K562 (cell line): Measurements from ENCODE around the gene RRAS. TPM values are rescaled to one million over a fixed set of nuclear protein-coding genes. Genes with fewer than 3 reads are reported as not detected.

Source experiments
- BHLHE40 ChIP-seq: IDR thresholded peaks from 2 replicates; pipeline ENCODE4 v1.6.1; 2011; ENCODE audit warnings: low read length, improper control_type of control experiment
- CHD2 ChIP-seq: IDR thresholded peaks from 2 replicates; pipeline ENCODE4 v1.6.1; 2011; ENCODE audit warnings: low read depth, low read length
- CHD4 ChIP-seq: fragments of 200-600 bp; sonication (generic); IDR thresholded peaks from 3 replicates; pipeline ENCODE4 v1.6.1; 2012; ENCODE audit warnings: low read depth, mild to moderate bottlenecking, mixed read lengths, low read length, inconsistent platforms; ENCODE audit not compliant: insufficient read depth, insufficient replicate concordance, poor library complexity, severe bottlenecking
- ELF2 ChIP-seq: fragments of 250-450 bp; sonication (Bioruptor Pico); IDR thresholded peaks from 2 replicates; pipeline ENCODE4 v1.5.0; 2021; ENCODE audit warnings: mild to moderate bottlenecking
- FOXP1 ChIP-seq: sonication (generic); formaldehyde crosslinking; IDR thresholded peaks from 2 replicates; pipeline ENCODE4 v1.8.0; 2022; ENCODE audit warnings: mild to moderate bottlenecking, missing genetic modification reagents
- FUS ChIP-seq: fragments of 200-400 bp; formaldehyde crosslinking; optimal IDR thresholded peaks from 2 replicates; pipeline ENCODE3; 2017; ENCODE audit warnings: low read depth, low read length
- KLF16 ChIP-seq: IDR thresholded peaks from 2 replicates; pipeline ENCODE4 v1.6.1; 2016; ENCODE audit warnings: antibody characterized with exemption
- POLR2H ChIP-seq: IDR thresholded peaks from 2 replicates; pipeline ENCODE4 v1.6.1; 2016; ENCODE audit warnings: missing genetic modification characterization, low read depth, mild to moderate bottlenecking, control low read depth, missing compliant biosample characterization, moderate library complexity
- TFAM ChIP-seq: fragments of 250-450 bp; sonication (Bioruptor Pico); conservative IDR thresholded peaks from 2 replicates; pipeline ENCODE4 v1.5.0; 2021; ENCODE audit warnings: mild to moderate bottlenecking, moderate library complexity
- ZBTB1 ChIP-seq: sonication (generic); formaldehyde crosslinking; IDR thresholded peaks from 2 replicates; pipeline ENCODE4 v1.8.1; 2023; ENCODE audit warnings: missing genetic modification reagents, low read depth, mild to moderate bottlenecking, borderline replicate concordance
- ZFP30 ChIP-seq: fragments of 250-450 bp; sonication (Bioruptor Pico); IDR thresholded peaks from 2 replicates; pipeline ENCODE4 v1.8.0; 2022; ENCODE audit warnings: moderate library complexity, mild to moderate bottlenecking, inconsistent platforms, borderline replicate concordance
- ZNF133 ChIP-seq: fragments of 250-450 bp; sonication (Bioruptor Pico); IDR thresholded peaks from 2 replicates; pipeline ENCODE4 v1.4.0; 2020; ENCODE audit warnings: mild to moderate bottlenecking
- ZNF174 ChIP-seq: fragments of 250-450 bp; sonication (Bioruptor Pico); IDR thresholded peaks from 2 replicates; pipeline ENCODE4 v1.4.0; 2020; ENCODE audit warnings: mild to moderate bottlenecking
- ZNF274 ChIP-seq: IDR thresholded peaks from 2 replicates; pipeline ENCODE4 v1.6.1; 2011; ENCODE audit warnings: low read depth, mild to moderate bottlenecking, low read length, moderate library complexity, borderline replicate concordance
- polyA plus RNA-seq, 8 experiments: library from polyadenylated mRNA; depleted of rRNA in 4 of 8; stranded (reverse) in 5 of 8; unstranded in 3 of 8; fragments of >200 nt; fragmentation: Nextera tagmentation in 2 of 8; fragmentation: Illumina TruSeq in 1 of 8; extraction: Ambion mirVana in 2 of 8; extraction: Trizol in 1 of 8; gene quantifications; 2 replicates each; pipeline versions ENCODE4 v1.2.1 to v1.2.3, GENCODE V29; 2011 to 2014; ENCODE audit warnings: inconsistent platforms in 1 of 8, missing spikeins in 1 of 8
- total RNA-seq, 7 experiments: library from RNA; depleted of rRNA in 6 of 7; stranded (reverse); fragments of >200 nt in 6 of 7; fragmentation: Illumina TruSeq in 2 of 7; extraction: Trizol in 2 of 7; gene quantifications; 2 replicates each; pipeline versions ENCODE4 v1.2.1 to v1.2.3, GENCODE V29; 2011 to 2021; ENCODE audit warnings: low replicate concordance in 1 of 7
- TF ChIP-seq, protein P1 (sequence below): fragments of 450-650 bp; IDR thresholded peaks from 2 replicates; pipeline ENCODE4 v1.6.1; 2018; ENCODE audit not compliant: partially characterized antibody
- TF ChIP-seq, protein P2 (sequence below): IDR thresholded peaks from 2 replicates; pipeline ENCODE4 v1.6.1; 2011; ENCODE audit not compliant: insufficient read length; ENCODE audit errors: extremely low read depth
- TF ChIP-seq, protein P3 (sequence below): sonication (generic); formaldehyde crosslinking; IDR thresholded peaks from 2 replicates; pipeline ENCODE4 v1.8.0; 2023; ENCODE audit warnings: mild to moderate bottlenecking, missing genetic modification reagents
- TF ChIP-seq, protein P4 (sequence below): sonication (generic); formaldehyde crosslinking; IDR thresholded peaks from 2 replicates; pipeline ENCODE4 v1.8.0; 2022; ENCODE audit warnings: missing genetic modification reagents, mild to moderate bottlenecking, moderate library complexity, borderline replicate concordance

Gene RRAS
- total and polyA plus RNA-seq, 9 of the 15 experiments (the other 6 are each of a cell fraction or from before 2014, with no cell fraction given): 0.70 to 17.3 (median 8.2) TPM

DNA sequence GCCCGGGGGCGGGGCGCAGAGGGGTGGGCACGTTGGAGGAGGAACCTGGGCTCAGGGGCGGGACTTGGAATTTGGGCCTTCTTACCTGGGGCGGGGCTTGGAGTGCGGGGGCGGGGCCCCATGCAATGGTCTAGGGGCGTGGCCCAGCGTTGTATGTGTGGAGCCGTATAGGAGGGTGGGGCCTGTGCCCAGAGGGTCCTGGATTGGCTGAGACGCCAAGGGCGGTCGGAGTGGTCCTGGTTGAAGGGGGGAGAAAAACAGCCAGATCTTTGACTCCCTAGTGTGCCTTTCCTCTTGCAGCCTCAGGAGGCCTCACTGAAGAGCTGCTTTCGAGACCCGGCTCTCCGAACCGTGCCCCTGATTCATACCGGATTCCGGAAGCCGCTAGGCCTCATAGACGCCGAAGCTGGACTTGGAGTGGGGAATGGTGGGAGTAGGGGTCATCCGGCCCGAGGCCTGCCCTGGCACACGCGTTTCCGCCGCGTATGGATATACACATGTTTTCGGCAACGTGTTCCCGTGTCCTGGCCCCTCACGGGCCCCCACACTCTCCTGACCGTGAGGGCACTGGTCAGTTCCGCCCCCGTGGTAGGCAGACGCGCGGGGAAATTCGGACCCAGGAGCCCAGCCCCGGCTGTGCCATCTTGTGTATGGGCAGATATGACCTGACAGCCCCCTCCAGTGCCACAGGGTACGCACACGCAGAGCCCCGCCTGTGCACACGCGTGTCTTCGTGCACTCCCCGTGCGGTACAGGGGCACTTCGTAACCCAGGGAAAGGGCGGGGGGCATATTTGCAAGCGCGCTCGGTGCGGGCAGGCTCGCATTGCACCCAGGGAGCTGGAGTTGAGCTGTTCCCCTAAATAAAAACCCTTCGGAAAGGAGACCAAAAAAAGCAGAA lies 49.6 kb downstream of the RRAS start (continued):
- TF ChIP-seq, protein P1, sequence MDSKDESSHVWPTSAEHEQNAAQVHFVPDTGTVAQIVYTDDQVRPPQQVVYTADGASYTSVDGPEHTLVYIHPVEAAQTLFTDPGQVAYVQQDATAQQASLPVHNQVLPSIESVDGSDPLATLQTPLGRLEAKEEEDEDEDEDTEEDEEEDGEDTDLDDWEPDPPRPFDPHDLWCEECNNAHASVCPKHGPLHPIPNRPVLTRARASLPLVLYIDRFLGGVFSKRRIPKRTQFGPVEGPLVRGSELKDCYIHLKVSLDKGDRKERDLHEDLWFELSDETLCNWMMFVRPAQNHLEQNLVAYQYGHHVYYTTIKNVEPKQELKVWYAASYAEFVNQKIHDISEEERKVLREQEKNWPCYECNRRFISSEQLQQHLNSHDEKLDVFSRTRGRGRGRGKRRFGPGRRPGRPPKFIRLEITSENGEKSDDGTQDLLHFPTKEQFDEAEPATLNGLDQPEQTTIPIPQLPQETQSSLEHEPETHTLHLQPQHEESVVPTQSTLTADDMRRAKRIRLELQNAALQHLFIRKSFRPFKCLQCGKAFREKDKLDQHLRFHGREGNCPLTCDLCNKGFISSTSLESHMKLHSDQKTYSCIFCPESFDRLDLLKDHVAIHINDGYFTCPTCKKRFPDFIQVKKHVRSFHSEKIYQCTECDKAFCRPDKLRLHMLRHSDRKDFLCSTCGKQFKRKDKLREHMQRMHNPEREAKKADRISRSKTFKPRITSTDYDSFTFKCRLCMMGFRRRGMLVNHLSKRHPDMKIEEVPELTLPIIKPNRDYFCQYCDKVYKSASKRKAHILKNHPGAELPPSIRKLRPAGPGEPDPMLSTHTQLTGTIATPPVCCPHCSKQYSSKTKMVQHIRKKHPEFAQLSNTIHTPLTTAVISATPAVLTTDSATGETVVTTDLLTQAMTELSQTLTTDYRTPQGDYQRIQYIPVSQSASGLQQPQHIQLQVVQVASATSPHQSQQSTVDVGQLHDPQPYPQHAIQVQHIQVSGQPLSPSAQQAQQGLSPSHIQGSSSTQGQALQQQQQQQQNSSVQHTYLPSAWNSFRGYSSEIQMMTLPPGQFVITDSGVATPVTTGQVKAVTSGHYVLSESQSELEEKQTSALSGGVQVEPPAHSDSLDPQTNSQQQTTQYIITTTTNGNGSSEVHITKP: peak; percentile 91
- TF ChIP-seq CHD2: no peak
- TF ChIP-seq BHLHE40: peak; percentile 38; the same call in 1 of the 2 replicates
- TF ChIP-seq, protein P2, sequence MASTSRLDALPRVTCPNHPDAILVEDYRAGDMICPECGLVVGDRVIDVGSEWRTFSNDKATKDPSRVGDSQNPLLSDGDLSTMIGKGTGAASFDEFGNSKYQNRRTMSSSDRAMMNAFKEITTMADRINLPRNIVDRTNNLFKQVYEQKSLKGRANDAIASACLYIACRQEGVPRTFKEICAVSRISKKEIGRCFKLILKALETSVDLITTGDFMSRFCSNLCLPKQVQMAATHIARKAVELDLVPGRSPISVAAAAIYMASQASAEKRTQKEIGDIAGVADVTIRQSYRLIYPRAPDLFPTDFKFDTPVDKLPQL: peak; percentile 64
- peak; percentile 89 for TF ChIP-seq FOXP1
- no peak for TF ChIP-seq ZNF274
- TF ChIP-seq POLR2H (tag): peak; percentile 84
- TF ChIP-seq ZNF133 (CRISPR knock-in tag): no peak
- TF ChIP-seq, protein P3, sequence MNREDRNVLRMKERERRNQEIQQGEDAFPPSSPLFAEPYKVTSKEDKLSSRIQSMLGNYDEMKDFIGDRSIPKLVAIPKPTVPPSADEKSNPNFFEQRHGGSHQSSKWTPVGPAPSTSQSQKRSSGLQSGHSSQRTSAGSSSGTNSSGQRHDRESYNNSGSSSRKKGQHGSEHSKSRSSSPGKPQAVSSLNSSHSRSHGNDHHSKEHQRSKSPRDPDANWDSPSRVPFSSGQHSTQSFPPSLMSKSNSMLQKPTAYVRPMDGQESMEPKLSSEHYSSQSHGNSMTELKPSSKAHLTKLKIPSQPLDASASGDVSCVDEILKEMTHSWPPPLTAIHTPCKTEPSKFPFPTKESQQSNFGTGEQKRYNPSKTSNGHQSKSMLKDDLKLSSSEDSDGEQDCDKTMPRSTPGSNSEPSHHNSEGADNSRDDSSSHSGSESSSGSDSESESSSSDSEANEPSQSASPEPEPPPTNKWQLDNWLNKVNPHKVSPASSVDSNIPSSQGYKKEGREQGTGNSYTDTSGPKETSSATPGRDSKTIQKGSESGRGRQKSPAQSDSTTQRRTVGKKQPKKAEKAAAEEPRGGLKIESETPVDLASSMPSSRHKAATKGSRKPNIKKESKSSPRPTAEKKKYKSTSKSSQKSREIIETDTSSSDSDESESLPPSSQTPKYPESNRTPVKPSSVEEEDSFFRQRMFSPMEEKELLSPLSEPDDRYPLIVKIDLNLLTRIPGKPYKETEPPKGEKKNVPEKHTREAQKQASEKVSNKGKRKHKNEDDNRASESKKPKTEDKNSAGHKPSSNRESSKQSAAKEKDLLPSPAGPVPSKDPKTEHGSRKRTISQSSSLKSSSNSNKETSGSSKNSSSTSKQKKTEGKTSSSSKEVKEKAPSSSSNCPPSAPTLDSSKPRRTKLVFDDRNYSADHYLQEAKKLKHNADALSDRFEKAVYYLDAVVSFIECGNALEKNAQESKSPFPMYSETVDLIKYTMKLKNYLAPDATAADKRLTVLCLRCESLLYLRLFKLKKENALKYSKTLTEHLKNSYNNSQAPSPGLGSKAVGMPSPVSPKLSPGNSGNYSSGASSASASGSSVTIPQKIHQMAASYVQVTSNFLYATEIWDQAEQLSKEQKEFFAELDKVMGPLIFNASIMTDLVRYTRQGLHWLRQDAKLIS (CRISPR knock-in tag): 0 out of 2 replicates have a peak, but pooled peaks have one; percentile 40
- TF ChIP-seq CHD4: peak; percentile 20
- no peak for TF ChIP-seq ZFP30 (CRISPR knock-in tag)
- no peak for TF ChIP-seq ELF2 (CRISPR knock-in tag)
- TF ChIP-seq, protein P4, sequence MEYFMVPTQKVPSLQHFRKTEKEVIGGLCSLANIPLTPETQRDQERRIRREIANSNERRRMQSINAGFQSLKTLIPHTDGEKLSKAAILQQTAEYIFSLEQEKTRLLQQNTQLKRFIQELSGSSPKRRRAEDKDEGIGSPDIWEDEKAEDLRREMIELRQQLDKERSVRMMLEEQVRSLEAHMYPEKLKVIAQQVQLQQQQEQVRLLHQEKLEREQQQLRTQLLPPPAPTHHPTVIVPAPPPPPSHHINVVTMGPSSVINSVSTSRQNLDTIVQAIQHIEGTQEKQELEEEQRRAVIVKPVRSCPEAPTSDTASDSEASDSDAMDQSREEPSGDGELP (CRISPR knock-in tag): no peak; the same call in 1 of the 2 replicates
- TF ChIP-seq TFAM (CRISPR knock-in tag): no peak
- no peak for TF ChIP-seq ZBTB1 (CRISPR knock-in tag)
- TF ChIP-seq FUS: no peak
- no peak for TF ChIP-seq ZNF174
- TF ChIP-seq KLF16: no peak
